ENCODE results near the gene MAP4K3.

Gene MAP4K3

DNA sequence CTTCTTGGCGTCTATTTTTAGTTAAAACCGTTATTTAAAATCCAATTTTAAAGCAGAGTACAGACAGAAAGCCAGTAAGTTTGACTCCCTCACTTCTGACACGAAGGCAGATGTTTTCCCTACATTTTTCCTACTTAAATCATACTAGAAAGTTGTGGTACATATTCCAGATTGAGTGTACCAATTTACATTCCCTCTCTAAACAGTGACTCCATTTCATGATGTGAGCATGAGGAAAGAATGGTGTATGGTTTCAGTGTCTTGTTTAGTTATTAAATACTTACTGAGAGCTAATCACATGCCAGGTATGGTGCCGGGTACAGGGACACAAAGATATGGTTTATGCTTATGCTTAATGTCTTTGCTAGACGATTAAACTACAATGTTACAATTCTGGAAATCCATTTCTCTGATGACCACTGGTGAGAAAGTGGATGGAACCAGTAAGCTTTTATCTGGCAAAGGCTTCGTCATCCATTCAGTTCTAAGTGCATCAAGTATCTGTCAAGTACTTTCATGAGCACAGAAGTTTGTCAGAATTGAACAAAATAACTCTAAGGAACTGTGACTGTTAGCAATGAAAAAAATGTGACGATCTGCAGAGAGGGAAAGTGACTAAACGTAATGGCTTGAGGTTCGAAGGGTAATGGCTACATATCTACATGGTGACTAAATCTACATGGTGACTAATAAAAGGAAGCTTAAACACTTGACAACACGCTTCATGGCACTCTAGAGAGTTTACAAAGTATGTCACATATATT lies 25.7 kb downstream of the MAP4K3 start:
- H3K27me3 ChIP-seq (replicated peaks; ENCODE audit: control insufficient read depth, insufficient read depth, low read length, poor library complexity, severe bottlenecking) = no peaks in the 10 kb centered on the region
- no peaks in the 10 kb centered on the region for H3K4me1 ChIP-seq (ENCODE audit: control insufficient read depth, insufficient read depth, low read length, poor library complexity, severe bottlenecking)
- no peaks in the 10 kb centered on the region for H3K9me3 ChIP-seq (ENCODE audit: control insufficient read depth, low read length)
- no peaks in the 10 kb centered on the region for H3K36me3 ChIP-seq (ENCODE audit: control insufficient read depth, insufficient read depth, low read length)
- no peak overlapping the region for H3K4me3 ChIP-seq (ENCODE audit: insufficient read depth, low read depth, low read length, poor library complexity, severe bottlenecking)
- no peak overlapping the region for H3K27ac ChIP-seq (ENCODE audit: insufficient read depth, low read length, poor library complexity, severe bottlenecking)
- no peak for DNase-seq

DNA sequence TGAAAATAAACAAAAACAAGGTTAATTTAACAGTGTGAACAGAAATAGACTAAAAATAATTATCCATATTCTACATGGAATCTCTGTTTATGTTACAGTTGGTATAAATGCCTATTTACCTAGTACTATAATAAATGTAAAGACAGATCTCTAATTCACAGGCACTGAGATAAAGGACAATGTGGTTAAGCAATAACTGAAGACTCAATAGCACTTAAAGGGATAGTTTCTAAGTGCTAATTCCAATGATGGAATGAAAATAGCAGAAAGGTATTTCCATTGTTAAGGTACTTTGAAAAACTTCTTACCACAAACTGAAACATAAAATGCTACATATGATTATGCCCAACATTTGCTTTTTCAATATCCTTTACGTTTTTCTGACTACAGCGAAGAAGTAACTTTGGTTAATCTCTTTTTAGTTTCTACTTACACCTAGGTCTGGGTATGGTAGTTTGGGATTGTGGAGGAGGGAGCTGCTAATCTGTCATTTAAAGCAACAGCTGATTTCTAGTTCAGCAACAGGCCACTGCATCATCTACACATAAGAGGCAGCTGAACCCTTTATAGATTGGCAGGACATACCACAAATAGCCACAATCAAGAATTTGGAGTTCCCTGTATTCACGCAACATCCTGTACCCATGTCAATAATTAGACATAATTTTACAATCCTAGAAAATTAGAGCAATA lies 27.2 kb downstream of the MAP4K3 start:
- Histone ChIP-seq H3K4me1 (ENCODE audit: control insufficient read depth, insufficient read depth, low read length, poor library complexity, severe bottlenecking) (no peaks in the 10 kb centered on the region), H3K36me3 (ENCODE audit: control insufficient read depth, insufficient read depth, low read length) (no peaks in the 10 kb centered on the region), H3K4me3 (ENCODE audit: insufficient read depth, low read depth, low read length, poor library complexity, severe bottlenecking) (no peak overlapping the region), H3K27ac (ENCODE audit: insufficient read depth, low read length, poor library complexity, severe bottlenecking) (no peak overlapping the region), H3K27me3 (replicated peaks; ENCODE audit: control insufficient read depth, insufficient read depth, low read length, poor library complexity, severe bottlenecking) (no peaks in the 10 kb centered on the region), H3K9me3 (ENCODE audit: control insufficient read depth, low read length) (no peaks in the 10 kb centered on the region)
- no peak for DNase-seq

DNA sequence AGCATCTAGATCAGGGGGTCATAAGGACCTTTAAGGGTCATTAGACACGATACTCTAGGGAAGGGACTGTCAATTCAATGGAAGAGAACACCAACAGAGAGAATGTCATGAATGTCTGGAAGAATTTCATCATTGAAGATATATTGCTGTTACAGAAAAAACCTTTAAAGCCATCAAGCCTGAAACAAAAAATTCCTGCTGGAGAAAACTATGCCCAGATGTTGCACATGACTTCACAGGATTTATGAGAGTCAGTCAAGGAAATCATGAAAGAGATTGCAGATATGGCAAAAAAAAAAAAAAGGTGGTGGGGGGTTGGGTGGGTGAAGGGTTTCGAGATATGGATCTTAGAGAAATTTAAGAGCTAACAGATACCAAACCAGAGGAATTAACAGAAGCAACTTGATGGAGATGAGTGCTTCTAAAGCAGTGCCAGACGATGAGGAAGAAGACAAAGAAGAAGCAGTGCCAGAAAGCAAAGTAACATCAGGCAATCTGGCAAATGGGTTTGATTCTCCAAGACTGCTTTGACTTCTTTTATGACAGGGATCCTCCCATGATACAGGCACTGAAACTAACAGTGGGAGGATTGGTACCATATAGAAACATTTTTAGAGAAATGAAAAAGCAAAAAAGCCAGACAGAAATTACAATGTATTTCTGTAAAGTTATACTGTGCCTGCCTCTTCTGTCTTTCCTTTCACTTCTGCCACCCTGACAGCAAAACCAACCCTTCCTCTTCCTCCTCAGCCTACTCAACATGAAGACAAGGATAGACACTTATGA lies 28.5 kb downstream of the MAP4K3 start:
- Histone ChIP-seq H3K4me1 (ENCODE audit: control insufficient read depth, insufficient read depth, low read length, poor library complexity, severe bottlenecking) (no peaks in the 10 kb centered on the region), H3K36me3 (ENCODE audit: control insufficient read depth, insufficient read depth, low read length) (no peaks in the 10 kb centered on the region), H3K9me3 (ENCODE audit: control insufficient read depth, low read length) (no peaks in the 10 kb centered on the region), H3K4me3 (ENCODE audit: insufficient read depth, low read depth, low read length, poor library complexity, severe bottlenecking) (no peak overlapping the region), H3K27ac (ENCODE audit: insufficient read depth, low read length, poor library complexity, severe bottlenecking) (no peak overlapping the region), H3K27me3 (replicated peaks; ENCODE audit: control insufficient read depth, insufficient read depth, low read length, poor library complexity, severe bottlenecking) (no peaks in the 10 kb centered on the region)
- no peak for DNase-seq

- Histone ChIP-seq H3K4me3 (ENCODE audit: insufficient read depth, low read depth, low read length, poor library complexity, severe bottlenecking) (no peak overlapping the region), H3K27ac (ENCODE audit: insufficient read depth, low read length, poor library complexity, severe bottlenecking) (no peak overlapping the region), H3K9me3 (ENCODE audit: control insufficient read depth, low read length) (no peaks in the 10 kb centered on the region), H3K36me3 (ENCODE audit: control insufficient read depth, insufficient read depth, low read length) (no peaks in the 10 kb centered on the region), H3K4me1 (ENCODE audit: control insufficient read depth, insufficient read depth, low read length, poor library complexity, severe bottlenecking) (no peaks in the 10 kb centered on the region), H3K27me3 (replicated peaks; ENCODE audit: control insufficient read depth, insufficient read depth, low read length, poor library complexity, severe bottlenecking) (no peaks in the 10 kb centered on the region)
- DNase-seq = no peak
Measured at GRCh38 chr2:39407516-39408296, 29.4 kb downstream of the MAP4K3 start.

- Histone ChIP-seq H3K4me3 (ENCODE audit: insufficient read depth, low read depth, low read length, poor library complexity, severe bottlenecking) (no peak overlapping the region), H3K9me3 (ENCODE audit: control insufficient read depth, low read length) (no peaks in the 10 kb centered on the region), H3K36me3 (ENCODE audit: control insufficient read depth, insufficient read depth, low read length) (no peaks in the 10 kb centered on the region), H3K4me1 (ENCODE audit: control insufficient read depth, insufficient read depth, low read length, poor library complexity, severe bottlenecking) (no peaks in the 10 kb centered on the region), H3K27ac (ENCODE audit: insufficient read depth, low read length, poor library complexity, severe bottlenecking) (no peak overlapping the region), H3K27me3 (replicated peaks; ENCODE audit: control insufficient read depth, insufficient read depth, low read length, poor library complexity, severe bottlenecking) (no peaks in the 10 kb centered on the region)
- DNase-seq = no peak
Measured at GRCh38 chr2:39405364-39405763, 31.7 kb downstream of the MAP4K3 start.

DNA sequence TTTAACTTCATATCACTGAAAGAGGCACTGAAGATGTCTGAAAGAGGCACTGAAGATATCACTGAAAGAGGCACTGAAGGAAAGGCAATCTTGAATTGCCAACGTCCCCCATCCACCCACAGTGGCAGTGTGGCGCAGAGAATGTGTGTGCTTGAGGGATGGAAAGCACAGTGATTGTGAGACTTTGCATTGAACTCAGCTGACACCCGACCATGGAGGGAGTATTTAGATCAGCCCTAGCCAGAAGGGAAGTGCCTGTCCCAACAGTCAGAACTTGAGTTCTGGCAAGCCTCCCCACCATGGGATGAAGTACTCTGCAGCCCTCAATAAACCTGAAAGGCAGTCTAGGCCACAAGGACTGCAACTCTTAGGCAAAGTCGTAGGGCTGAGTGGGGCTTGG lies 33.8 kb downstream of the MAP4K3 start:
- Histone ChIP-seq H3K27ac (ENCODE audit: insufficient read depth, low read length, poor library complexity, severe bottlenecking) (no peak overlapping the region), H3K9me3 (ENCODE audit: control insufficient read depth, low read length) (no peaks in the 10 kb centered on the region), H3K36me3 (ENCODE audit: control insufficient read depth, insufficient read depth, low read length) (no peaks in the 10 kb centered on the region), H3K4me3 (ENCODE audit: insufficient read depth, low read depth, low read length, poor library complexity, severe bottlenecking) (no peak overlapping the region), H3K27me3 (replicated peaks; ENCODE audit: control insufficient read depth, insufficient read depth, low read length, poor library complexity, severe bottlenecking) (no peaks in the 10 kb centered on the region), H3K4me1 (ENCODE audit: control insufficient read depth, insufficient read depth, low read length, poor library complexity, severe bottlenecking) (no peaks in the 10 kb centered on the region)
- no peak for DNase-seq

GRCh38 chr2:39401319-39401718 lies 35.8 kb downstream of the MAP4K3 start:
- no peak overlapping the region for H3K27ac ChIP-seq (ENCODE audit: insufficient read depth, low read length, poor library complexity, severe bottlenecking)
- no peak overlapping the region for H3K4me3 ChIP-seq (ENCODE audit: insufficient read depth, low read depth, low read length, poor library complexity, severe bottlenecking)
- no peaks in the 10 kb centered on the region for H3K36me3 ChIP-seq (ENCODE audit: control insufficient read depth, insufficient read depth, low read length)
- H3K27me3 ChIP-seq (replicated peaks; ENCODE audit: control insufficient read depth, insufficient read depth, low read length, poor library complexity, severe bottlenecking) = no peaks in the 10 kb centered on the region
- no peaks in the 10 kb centered on the region for H3K9me3 ChIP-seq (ENCODE audit: control insufficient read depth, low read length)
- H3K4me1 ChIP-seq (ENCODE audit: control insufficient read depth, insufficient read depth, low read length, poor library complexity, severe bottlenecking) = no peaks in the 10 kb centered on the region
- DNase-seq = no peak

DNA sequence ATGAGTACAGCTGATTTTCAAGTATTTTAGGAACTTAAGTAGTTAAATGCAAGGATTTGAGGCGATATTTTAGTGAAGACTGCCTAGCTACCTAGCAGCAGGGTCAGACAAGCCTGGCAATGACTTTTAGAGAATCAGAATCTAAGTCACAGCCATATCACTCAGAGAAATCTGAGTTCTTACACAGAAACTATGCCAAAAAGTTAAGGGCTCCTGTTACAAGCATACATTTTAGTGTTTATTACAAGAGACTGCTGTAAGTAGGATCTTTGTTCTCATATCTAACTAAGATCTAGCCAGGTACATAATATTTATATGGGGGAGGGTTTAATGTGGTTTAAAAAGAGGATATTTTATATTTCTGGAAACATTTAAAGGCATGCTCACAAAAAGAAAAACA lies 37.5 kb downstream of the MAP4K3 start:
- Histone ChIP-seq H3K9me3 (ENCODE audit: control insufficient read depth, low read length) (no peaks in the 10 kb centered on the region), H3K4me1 (ENCODE audit: control insufficient read depth, insufficient read depth, low read length, poor library complexity, severe bottlenecking) (no peaks in the 10 kb centered on the region), H3K27ac (ENCODE audit: insufficient read depth, low read length, poor library complexity, severe bottlenecking) (no peak overlapping the region), H3K27me3 (replicated peaks; ENCODE audit: control insufficient read depth, insufficient read depth, low read length, poor library complexity, severe bottlenecking) (no peaks in the 10 kb centered on the region), H3K36me3 (ENCODE audit: control insufficient read depth, insufficient read depth, low read length) (no peaks in the 10 kb centered on the region), H3K4me3 (ENCODE audit: insufficient read depth, low read depth, low read length, poor library complexity, severe bottlenecking) (no peak overlapping the region)
- no peak for DNase-seq

- Histone ChIP-seq H3K4me1 (ENCODE audit: control insufficient read depth, insufficient read depth, low read length, poor library complexity, severe bottlenecking) (peaks cover 1% of the 10 kb centered on the region), H3K4me3 (ENCODE audit: insufficient read depth, low read depth, low read length, poor library complexity, severe bottlenecking) (no peak overlapping the region), H3K36me3 (ENCODE audit: control insufficient read depth, insufficient read depth, low read length) (no peaks in the 10 kb centered on the region), H3K27ac (ENCODE audit: insufficient read depth, low read length, poor library complexity, severe bottlenecking) (no peak overlapping the region), H3K9me3 (ENCODE audit: control insufficient read depth, low read length) (no peaks in the 10 kb centered on the region), H3K27me3 (replicated peaks; ENCODE audit: control insufficient read depth, insufficient read depth, low read length, poor library complexity, severe bottlenecking) (no peaks in the 10 kb centered on the region)
- no peak for DNase-seq
Measured at GRCh38 chr2:39395313-39395712, 41.8 kb downstream of the MAP4K3 start.

All from effector memory CD4-positive, alpha-beta T cell (primary cell).